Gastrocnemius medialis (tissue), 4 donors: Measurements from ENCODE around the gene IQCE. TPM values are rescaled to one million over a fixed set of nuclear protein-coding genes. Genes with fewer than 3 reads are reported as not detected.
A peak's percentile ranks its signal among the peaks of the same experiment; 100 is the strongest.

Source experiments
- ATAC-seq, 2 donors: fragments of 150-250 bp; one replicate each; pipeline ENCODE4 v1.9.1; 2016
- DNase-seq, 2 donors: peaks; one replicate each; pipeline ENCODE4 v3.0.0-alpha.2; 2019
- H3K27ac ChIP-seq, 4 donors: fragments of 200-600 bp; sonication (generic); 1 replicate in 1 of 4; 2 replicates in 3 of 4; pipeline ENCODE4 v1.5.1; 2016 to 2018; ENCODE audit warnings: mild to moderate bottlenecking in 2 of 4, moderate library complexity in 1 of 4
- H3K27me3 ChIP-seq, 3 donors: fragments of 200-600 bp; sonication (generic) in 2 of 3; 1 replicate in 1 of 3; 2 replicates in 2 of 3; pipeline versions ENCODE4 v1.5.1 to v1.6.0; 2016 to 2019; ENCODE audit warnings: mild to moderate bottlenecking in 1 of 3, moderate library complexity in 1 of 3
- H3K36me3 ChIP-seq, 2 donors: fragments of 200-600 bp; sonication (generic) in 1 of 2; one replicate each; pipeline ENCODE4 v1.5.1; 2017 to 2018
- H3K4me1 ChIP-seq, 2 donors: fragments of 200-600 bp; sonication (generic) in 1 of 2; one replicate each; pipeline ENCODE4 v1.5.1; 2016 to 2017; ENCODE audit warnings: mild to moderate bottlenecking in 2 of 2
- H3K4me3 ChIP-seq, 4 donors: fragments of 200-600 bp; sonication (generic) in 3 of 4; 1 replicate in 1 of 4; 2 replicates in 3 of 4; pipeline ENCODE4 v1.5.1; 2016 to 2019; ENCODE audit warnings: mild to moderate bottlenecking in 2 of 4
- H3K9me3 ChIP-seq, 3 donors: fragments of 200-600 bp; sonication (generic) in 2 of 3; 1 replicate in 1 of 3; 2 replicates in 2 of 3; pipeline ENCODE4 v1.5.1; 2016 to 2019
- POLR2A ChIP-seq, 2 donors: fragments of 450-650 bp; IDR thresholded peaks; one replicate each; pipeline ENCODE4 v1.6.1; 2017; ENCODE audit warnings: antibody characterized with exemption in 2 of 2, mild to moderate bottlenecking in 2 of 2, moderate library complexity in 2 of 2
- in situ Hi-C, 4 donors: fragments of 200-750 bp; cut with MboI; loops; one replicate each; pipeline versions ENCODE4 v1.15.0 to v1.8.0; 2017; ENCODE audit warnings: low sequenced_read_pairs in 4 of 4
- intact Hi-C: fragments of 100-400 bp; cut with DNase I; formaldehyde crosslinking; loops from one replicate; pipeline ENCODE4 v1.15.1; 2023; ENCODE audit warnings: low total_unique reads
- total RNA-seq, 4 donors: library from RNA; depleted of rRNA; stranded (reverse); fragments of >200 nt; gene quantifications; one replicate each; pipeline versions ENCODE4 v1.1.0 to v1.2.3, GENCODE V29; 2016
- TF ChIP-seq, protein P1 (sequence below), 5 experiments: fragments of 450-650 bp in 3 of 5; fragments of 200-600 bp in 2 of 5; sonication (generic) in 2 of 5; IDR thresholded peaks in 4 of 5; conservative IDR thresholded peaks in 1 of 5; 1 replicate in 4 of 5; 2 replicates in 1 of 5; pipeline ENCODE4 v1.5.1; 2016 to 2019; ENCODE audit warnings: antibody characterized with exemption in 5 of 5, mild to moderate bottlenecking in 3 of 5, moderate library complexity in 3 of 5

Gene IQCE
- total RNA-seq, 4 donors from 2014 or later = 6.3 to 11.5 (median 8.8) TPM

GRCh38 chr7:2517678-2518507 is 40.9 kb upstream of the IQCE start:
- no peak for TF ChIP-seq POLR2A (IDR thresholded peaks at IDR 0.05)
- TF ChIP-seq, protein P1, sequence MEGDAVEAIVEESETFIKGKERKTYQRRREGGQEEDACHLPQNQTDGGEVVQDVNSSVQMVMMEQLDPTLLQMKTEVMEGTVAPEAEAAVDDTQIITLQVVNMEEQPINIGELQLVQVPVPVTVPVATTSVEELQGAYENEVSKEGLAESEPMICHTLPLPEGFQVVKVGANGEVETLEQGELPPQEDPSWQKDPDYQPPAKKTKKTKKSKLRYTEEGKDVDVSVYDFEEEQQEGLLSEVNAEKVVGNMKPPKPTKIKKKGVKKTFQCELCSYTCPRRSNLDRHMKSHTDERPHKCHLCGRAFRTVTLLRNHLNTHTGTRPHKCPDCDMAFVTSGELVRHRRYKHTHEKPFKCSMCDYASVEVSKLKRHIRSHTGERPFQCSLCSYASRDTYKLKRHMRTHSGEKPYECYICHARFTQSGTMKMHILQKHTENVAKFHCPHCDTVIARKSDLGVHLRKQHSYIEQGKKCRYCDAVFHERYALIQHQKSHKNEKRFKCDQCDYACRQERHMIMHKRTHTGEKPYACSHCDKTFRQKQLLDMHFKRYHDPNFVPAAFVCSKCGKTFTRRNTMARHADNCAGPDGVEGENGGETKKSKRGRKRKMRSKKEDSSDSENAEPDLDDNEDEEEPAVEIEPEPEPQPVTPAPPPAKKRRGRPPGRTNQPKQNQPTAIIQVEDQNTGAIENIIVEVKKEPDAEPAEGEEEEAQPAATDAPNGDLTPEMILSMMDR (IDR thresholded peaks at IDR 0.05 in 4 of 5, conservative IDR thresholded peaks at IDR 0.05 in 1 of 5) = no peak
- ATAC-seq (no peak), DNase-seq (no peak)
- no peak overlapping the region for H3K4me3 ChIP-seq
- intact Hi-C loops = loop anchor here (2.0 kb wide), 2 partner anchors 37 to 115 kb away; partner anchors contain the start of genes BRAT1 and CHST12
- no peak overlapping the region for H3K27ac ChIP-seq
- no peaks in the 10 kb centered on the region for H3K36me3 ChIP-seq
- peaks cover 21 to 26% (median 25%) of the 10 kb centered on the region in 3 donors for H3K27me3 ChIP-seq
- no peaks in the 10 kb centered on the region for H3K9me3 ChIP-seq
- in situ Hi-C loops = no loop called here
- H3K4me1 ChIP-seq = peaks cover 0 to 17% of the 10 kb centered on the region in 2 donors

DNA sequence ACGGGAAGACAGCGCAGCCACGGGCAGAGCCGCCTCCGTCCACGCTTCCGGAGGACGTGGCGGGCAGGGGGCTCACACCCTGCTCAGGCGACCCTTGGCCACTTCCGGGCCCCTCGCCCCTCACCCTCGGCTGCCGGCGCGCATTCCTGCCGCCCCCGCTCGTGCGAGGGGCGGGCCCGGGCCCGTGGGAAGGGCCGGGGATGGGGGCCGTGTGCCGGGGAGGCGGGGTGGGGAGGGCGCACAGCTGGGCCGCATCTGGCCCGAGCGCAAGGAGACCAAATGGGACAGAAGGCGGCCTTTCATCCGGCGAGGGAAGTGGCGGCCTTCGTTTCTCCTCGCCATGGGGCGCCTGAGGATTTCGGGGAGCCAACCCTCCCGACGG is 40.1 kb upstream of the IQCE start:
- Histone ChIP-seq H3K4me3 (peak overlapping the region; percentile 53 to 69 (median 55)), H3K27me3 (peaks cover 21 to 31% (median 30%) of the 10 kb centered on the region in 3 donors), H3K9me3 (no peaks in the 10 kb centered on the region), H3K27ac (peak overlapping the region in 1 of 4 donors; percentile 18), H3K4me1 (peaks cover 0 to 21% of the 10 kb centered on the region in 2 donors), H3K36me3 (no peaks in the 10 kb centered on the region)
- ATAC-seq = no peak
- no peak for DNase-seq
- in situ Hi-C loops (no loop called here), intact Hi-C loops (loop anchor here (2.0 kb wide), 2 partner anchors 36 to 116 kb away; partner anchors contain the start of genes BRAT1 and CHST12)
- TF ChIP-seq, protein P1 (IDR thresholded peaks at IDR 0.05 in 4 of 5, conservative IDR thresholded peaks at IDR 0.05 in 1 of 5) = no peak
- no peak for TF ChIP-seq POLR2A (IDR thresholded peaks at IDR 0.05)

- TF ChIP-seq, protein P1 (IDR thresholded peaks at IDR 0.05 in 4 of 5, conservative IDR thresholded peaks at IDR 0.05 in 1 of 5) = no peak
- TF ChIP-seq POLR2A (IDR thresholded peaks at IDR 0.05) = peak; percentile 76 to 94
- ATAC-seq = peak; percentile 85 to 92
Observed at GRCh38 chr7:2519119-2519930, 39.5 kb upstream of the IQCE start, which contains the start of gene LFNG. Gene LFNG (plus strand): TSS chr7:2519774. CDS start chr7:2519862, 88 bp downstream.

DNA sequence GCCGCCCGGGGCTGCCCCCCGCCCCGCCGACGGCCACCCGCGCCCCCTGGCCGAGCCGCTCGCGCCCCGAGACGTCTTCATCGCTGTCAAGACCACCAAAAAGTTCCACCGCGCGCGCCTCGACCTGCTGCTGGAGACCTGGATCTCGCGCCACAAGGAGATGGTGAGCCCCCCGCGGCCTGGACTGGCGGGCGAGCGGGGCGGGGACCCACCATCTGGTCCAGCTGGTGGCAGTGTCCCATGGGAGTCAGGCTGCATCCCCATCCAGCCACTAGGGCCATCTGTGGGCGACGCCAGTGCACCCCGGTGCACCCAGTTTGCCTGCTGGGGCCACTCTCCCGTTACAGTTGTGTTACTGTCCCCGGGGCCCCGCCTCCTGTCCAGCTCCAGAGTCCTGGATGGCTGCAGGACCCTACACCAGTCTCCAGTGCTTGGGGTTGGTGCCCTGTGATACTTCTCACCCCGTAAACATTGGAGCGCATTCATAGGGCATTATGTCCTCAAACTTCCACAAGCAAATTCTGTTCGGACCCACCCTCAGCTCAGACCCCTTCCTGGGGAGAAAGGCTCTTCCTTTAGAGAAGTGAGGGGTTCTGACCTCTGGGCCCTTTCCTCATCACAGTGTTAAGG is 38.5 kb upstream of the IQCE start:
- intact Hi-C loops (no loop called here), in situ Hi-C loops (no loop called here)
- TF ChIP-seq, protein P1 (IDR thresholded peaks at IDR 0.05 in 4 of 5, conservative IDR thresholded peaks at IDR 0.05 in 1 of 5) = no peak
- no peak for TF ChIP-seq POLR2A (IDR thresholded peaks at IDR 0.05)
- peaks cover 0 to 28% of the 10 kb centered on the region in 2 donors for H3K4me1 ChIP-seq
- DNase-seq = no peak
- H3K27me3 ChIP-seq = peaks cover 26 to 39% (median 33%) of the 10 kb centered on the region in 3 donors
- H3K4me3 ChIP-seq = peak overlapping the region; percentile 33 to 49 (median 45)
- ATAC-seq = no peak
- H3K36me3 ChIP-seq = no peaks in the 10 kb centered on the region
- no peaks in the 10 kb centered on the region for H3K9me3 ChIP-seq
- no peak overlapping the region for H3K27ac ChIP-seq

More at GRCh38 chr7:2519119-2519930, 39.5 kb upstream of the IQCE start, which contains the start of gene LFNG:
- Histone ChIP-seq H3K4me1 (peaks cover 0 to 25% of the 10 kb centered on the region in 2 donors), H3K36me3 (no peaks in the 10 kb centered on the region), H3K27ac (peak within 1 kb of the TSS in 1 of 4 donors; percentile 18), H3K9me3 (no peaks in the 10 kb centered on the region), H3K27me3 (peaks cover 25 to 33% (median 30%) of the 10 kb centered on the region in 3 donors), H3K4me3 (peak within 1 kb of the TSS; percentile 53 to 69 (median 55))
- intact Hi-C loops (loop anchor here (2.0 kb wide), 2 partner anchors 35 to 117 kb away; partner anchors contain the start of genes BRAT1 and CHST12), in situ Hi-C loops (no loop called here)
- peak; percentile 74 to 77 for DNase-seq
